ENCODE measurements around the gene DYNLT2. TPM values are rescaled to one million over a fixed set of nuclear protein-coding genes. Genes with fewer than 3 reads are reported as not detected.
A peak's percentile ranks its signal among the peaks of the same experiment; 100 is the strongest.

Gene DYNLT2
- total and polyA plus RNA-seq, 2 of the 13 experiments (the other 11 are each of a cell fraction or from before 2014, with no cell fraction given) = 2.1 to 4.3 TPM

DNA sequence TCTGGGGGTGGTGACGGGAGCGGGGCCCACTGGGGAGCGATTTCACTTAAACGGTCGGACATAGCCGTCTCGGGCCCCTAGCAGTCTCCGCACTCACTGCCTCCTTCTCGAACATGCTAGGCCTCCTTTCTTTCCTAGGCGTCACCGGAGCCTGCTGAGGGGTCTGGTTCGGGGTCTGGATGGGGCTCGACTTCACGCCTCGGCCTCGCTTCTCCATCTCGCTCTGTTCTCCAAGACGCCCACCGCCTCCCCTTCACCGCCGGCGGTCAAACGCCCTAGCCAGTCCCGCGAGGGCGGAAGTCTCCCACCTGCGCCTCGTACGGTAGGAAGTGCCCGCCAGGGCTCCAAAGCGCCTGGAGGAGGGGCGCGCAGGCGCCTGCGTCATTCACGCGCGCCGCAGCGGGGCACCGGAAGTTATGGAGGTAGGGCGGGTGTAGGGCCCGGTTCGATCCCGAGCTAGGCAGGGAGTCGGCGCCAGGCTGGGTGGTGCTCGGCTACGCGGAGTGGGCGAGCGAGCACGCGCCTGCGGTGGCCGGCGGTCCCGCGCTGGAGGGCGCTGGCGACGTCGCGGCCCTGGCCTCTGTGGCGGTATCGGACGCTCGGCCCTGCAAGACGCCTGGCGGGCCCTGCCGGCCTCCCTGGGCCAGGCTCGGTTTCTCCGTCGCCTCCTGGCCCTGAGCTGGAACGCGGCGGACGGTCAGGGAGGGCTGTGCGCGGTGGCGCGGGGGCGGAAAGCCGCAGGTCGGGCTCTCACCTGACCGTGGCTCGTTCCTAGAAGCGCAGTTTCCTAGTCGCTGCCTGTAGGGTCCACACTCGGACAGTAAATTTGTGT is at the start of gene DYNLT2, which contains the start of gene ERMARD (continued):
- TF ChIP-seq, protein P1, sequence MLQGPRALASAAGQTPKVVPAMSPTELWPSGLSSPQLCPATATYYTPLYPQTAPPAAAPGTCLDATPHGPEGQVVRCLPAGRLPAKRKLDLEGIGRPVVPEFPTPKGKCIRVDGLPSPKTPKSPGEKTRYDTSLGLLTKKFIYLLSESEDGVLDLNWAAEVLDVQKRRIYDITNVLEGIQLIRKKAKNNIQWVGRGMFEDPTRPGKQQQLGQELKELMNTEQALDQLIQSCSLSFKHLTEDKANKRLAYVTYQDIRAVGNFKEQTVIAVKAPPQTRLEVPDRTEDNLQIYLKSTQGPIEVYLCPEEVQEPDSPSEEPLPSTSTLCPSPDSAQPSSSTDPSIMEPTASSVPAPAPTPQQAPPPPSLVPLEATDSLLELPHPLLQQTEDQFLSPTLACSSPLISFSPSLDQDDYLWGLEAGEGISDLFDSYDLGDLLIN (CRISPR knock-in tag; IDR thresholded peaks at IDR 0.05; ENCODE audit: borderline replicate concordance) = peak; percentile 83; the same call in 1 of the 2 replicates
- TF ChIP-seq KLF12 (CRISPR knock-in tag; IDR thresholded peaks at IDR 0.05; ENCODE audit: borderline replicate concordance) = peak; percentile 96
- TF ChIP-seq, protein P2, sequence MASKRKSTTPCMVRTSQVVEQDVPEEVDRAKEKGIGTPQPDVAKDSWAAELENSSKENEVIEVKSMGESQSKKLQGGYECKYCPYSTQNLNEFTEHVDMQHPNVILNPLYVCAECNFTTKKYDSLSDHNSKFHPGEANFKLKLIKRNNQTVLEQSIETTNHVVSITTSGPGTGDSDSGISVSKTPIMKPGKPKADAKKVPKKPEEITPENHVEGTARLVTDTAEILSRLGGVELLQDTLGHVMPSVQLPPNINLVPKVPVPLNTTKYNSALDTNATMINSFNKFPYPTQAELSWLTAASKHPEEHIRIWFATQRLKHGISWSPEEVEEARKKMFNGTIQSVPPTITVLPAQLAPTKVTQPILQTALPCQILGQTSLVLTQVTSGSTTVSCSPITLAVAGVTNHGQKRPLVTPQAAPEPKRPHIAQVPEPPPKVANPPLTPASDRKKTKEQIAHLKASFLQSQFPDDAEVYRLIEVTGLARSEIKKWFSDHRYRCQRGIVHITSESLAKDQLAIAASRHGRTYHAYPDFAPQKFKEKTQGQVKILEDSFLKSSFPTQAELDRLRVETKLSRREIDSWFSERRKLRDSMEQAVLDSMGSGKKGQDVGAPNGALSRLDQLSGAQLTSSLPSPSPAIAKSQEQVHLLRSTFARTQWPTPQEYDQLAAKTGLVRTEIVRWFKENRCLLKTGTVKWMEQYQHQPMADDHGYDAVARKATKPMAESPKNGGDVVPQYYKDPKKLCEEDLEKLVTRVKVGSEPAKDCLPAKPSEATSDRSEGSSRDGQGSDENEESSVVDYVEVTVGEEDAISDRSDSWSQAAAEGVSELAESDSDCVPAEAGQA (IDR thresholded peaks at IDR 0.05; ENCODE audit: low read depth) = peak; percentile 96
- TF ChIP-seq, protein P2 (CRISPR knock-in tag; IDR thresholded peaks at IDR 0.05; ENCODE audit: borderline replicate concordance) = peak; percentile 95
- TF ChIP-seq SIX1 (CRISPR knock-in tag; IDR thresholded peaks at IDR 0.05; ENCODE audit: borderline replicate concordance) = no peak; the same call in 1 of the 2 replicates
- peak; percentile 96 for TF ChIP-seq TBX2 (CRISPR knock-in tag; IDR thresholded peaks at IDR 0.05; ENCODE audit: borderline replicate concordance)
- TF ChIP-seq ETV5 (CRISPR knock-in tag; IDR thresholded peaks at IDR 0.05; ENCODE audit: borderline replicate concordance) = peak; percentile 100
- TF ChIP-seq ZNF782 (CRISPR knock-in tag; IDR thresholded peaks at IDR 0.05; ENCODE audit: borderline replicate concordance) = peak; percentile 89; the same call in 1 of the 2 replicates
- TF ChIP-seq DPF2 (CRISPR knock-in tag; IDR thresholded peaks at IDR 0.05; ENCODE audit: borderline replicate concordance, low read depth) = no peak; the same call in 1 of the 2 replicates
- TF ChIP-seq GATAD1 (CRISPR knock-in tag; IDR thresholded peaks at IDR 0.05) = peak; percentile 98
- TF ChIP-seq, protein P3, sequence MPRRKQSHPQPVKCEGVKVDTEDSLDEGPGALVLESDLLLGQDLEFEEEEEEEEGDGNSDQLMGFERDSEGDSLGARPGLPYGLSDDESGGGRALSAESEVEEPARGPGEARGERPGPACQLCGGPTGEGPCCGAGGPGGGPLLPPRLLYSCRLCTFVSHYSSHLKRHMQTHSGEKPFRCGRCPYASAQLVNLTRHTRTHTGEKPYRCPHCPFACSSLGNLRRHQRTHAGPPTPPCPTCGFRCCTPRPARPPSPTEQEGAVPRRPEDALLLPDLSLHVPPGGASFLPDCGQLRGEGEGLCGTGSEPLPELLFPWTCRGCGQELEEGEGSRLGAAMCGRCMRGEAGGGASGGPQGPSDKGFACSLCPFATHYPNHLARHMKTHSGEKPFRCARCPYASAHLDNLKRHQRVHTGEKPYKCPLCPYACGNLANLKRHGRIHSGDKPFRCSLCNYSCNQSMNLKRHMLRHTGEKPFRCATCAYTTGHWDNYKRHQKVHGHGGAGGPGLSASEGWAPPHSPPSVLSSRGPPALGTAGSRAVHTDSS (CRISPR knock-in tag; conservative IDR thresholded peaks at IDR 0.05) = peak; percentile 83; the same call in 1 of the 2 replicates
- peak; percentile 49; the same call in 1 of the 2 replicates for TF ChIP-seq ZNF12 (CRISPR knock-in tag; IDR thresholded peaks at IDR 0.05)
- TF ChIP-seq CC2D1A (CRISPR knock-in tag; IDR thresholded peaks at IDR 0.05) = no peak

Measured in HepG2 (cell line).